Colonic mucosa (tissue), 4 donors: Measurements from ENCODE around the gene ASIC4. TPM values are rescaled to one million over a fixed set of nuclear protein-coding genes. Genes with fewer than 3 reads are reported as not detected.

Experiments used
- DNase-seq: peaks from one replicate; pipeline ENCODE4 v3.0.0-alpha.2; 2020
- H3K27ac ChIP-seq: fragments of 200-600 bp; one replicate; pipeline ENCODE4 v1.8.0; 2021
- H3K27me3 ChIP-seq: fragments of 200-600 bp; one replicate; pipeline ENCODE4 v1.8.0; 2021
- H3K36me3 ChIP-seq: fragments of 200-600 bp; one replicate; pipeline ENCODE4 v1.8.0; 2021
- H3K4me1 ChIP-seq: fragments of 200-600 bp; one replicate; pipeline ENCODE4 v1.8.0; 2021; ENCODE audit warnings: mild to moderate bottlenecking
- H3K4me3 ChIP-seq: fragments of 200-600 bp; one replicate; pipeline ENCODE4 v1.8.0; 2021
- H3K9ac ChIP-seq, 2 donors: one replicate each; pipeline ENCODE4 v1.7.0; 2013; ENCODE audit warnings: control low read depth in 2 of 2, low read depth in 2 of 2, low read length in 2 of 2
- H3K9me3 ChIP-seq: fragments of 200-600 bp; one replicate; pipeline ENCODE4 v1.8.0; 2021
- intact Hi-C: fragments of 100-400 bp; cut with DNase I; formaldehyde crosslinking; loops from one replicate; pipeline ENCODE4 v1.14.1; 2022
- total RNA-seq, 2 donors: library from RNA; stranded (reverse); fragmentation: NEBNext Ultra II Directional in 1 of 2; extraction: Animal tissue kit (Norgen Biotek cat#: 25700) in 1 of 2; gene quantifications; one replicate each; pipeline ENCODE4 v1.2.1, GENCODE V29; 2021
- TF ChIP-seq, protein P1 (sequence below): fragments of 200-600 bp; IDR thresholded peaks from one replicate; pipeline ENCODE4 v1.8.0; 2022; ENCODE audit warnings: antibody characterized with exemption, mild to moderate bottlenecking
- donor health status: healthy.
- donor health status: DM: no; HTN: no; CAD: no.
- donor health status: DM: no; HTN: no; CAD: no.

Gene ASIC4
- total RNA-seq, 2 donors from 2014 or later: 0.12 TPM; not detected in 1

DNA sequence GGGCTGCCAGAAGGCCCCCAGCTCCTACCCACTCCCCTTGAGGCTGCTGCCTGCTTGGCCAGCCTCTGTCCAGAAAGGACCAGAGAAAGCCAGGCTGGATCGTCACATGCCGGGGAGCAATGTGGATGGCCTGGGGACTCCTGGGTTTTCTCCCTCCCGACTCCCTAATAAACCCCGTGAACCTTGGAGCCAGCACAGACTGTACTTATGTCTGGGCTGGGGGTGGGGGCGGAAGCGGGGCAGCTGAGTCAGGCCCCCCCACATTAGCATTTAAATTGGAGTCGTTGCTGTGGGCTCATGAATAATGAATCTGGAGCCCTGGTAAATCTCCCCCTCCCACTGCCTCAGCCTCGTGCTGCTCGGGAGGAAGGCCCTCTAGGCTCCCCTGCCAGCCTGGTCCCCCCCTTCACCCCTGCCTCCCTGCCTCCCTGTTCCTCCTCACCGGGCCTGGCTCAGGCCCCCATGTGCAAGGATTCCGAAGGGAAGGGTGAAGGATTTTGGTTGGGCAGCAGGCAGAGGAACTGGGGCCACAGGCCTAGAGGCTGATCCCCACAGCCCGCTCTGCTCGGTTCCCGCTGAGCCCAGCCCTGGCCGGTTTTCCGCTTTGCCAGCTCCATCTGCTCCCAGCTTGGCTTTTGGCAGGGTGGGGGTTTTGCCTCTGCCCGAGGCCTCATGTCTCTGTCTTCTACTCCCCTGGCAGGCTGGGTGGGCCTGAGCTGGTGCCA is 7.3 kb upstream of the ASIC4 start:
- Histone ChIP-seq H3K4me3 (no peak overlapping the region), H3K4me1 (no peaks in the 10 kb centered on the region), H3K27ac (no peak overlapping the region), H3K9ac (no peak overlapping the region), H3K27me3 (peaks cover 14% of the 10 kb centered on the region), H3K36me3 (no peaks in the 10 kb centered on the region), H3K9me3 (no peaks in the 10 kb centered on the region)
- DNase-seq: no peak
- intact Hi-C loops: no loop called here
- TF ChIP-seq, protein P1, sequence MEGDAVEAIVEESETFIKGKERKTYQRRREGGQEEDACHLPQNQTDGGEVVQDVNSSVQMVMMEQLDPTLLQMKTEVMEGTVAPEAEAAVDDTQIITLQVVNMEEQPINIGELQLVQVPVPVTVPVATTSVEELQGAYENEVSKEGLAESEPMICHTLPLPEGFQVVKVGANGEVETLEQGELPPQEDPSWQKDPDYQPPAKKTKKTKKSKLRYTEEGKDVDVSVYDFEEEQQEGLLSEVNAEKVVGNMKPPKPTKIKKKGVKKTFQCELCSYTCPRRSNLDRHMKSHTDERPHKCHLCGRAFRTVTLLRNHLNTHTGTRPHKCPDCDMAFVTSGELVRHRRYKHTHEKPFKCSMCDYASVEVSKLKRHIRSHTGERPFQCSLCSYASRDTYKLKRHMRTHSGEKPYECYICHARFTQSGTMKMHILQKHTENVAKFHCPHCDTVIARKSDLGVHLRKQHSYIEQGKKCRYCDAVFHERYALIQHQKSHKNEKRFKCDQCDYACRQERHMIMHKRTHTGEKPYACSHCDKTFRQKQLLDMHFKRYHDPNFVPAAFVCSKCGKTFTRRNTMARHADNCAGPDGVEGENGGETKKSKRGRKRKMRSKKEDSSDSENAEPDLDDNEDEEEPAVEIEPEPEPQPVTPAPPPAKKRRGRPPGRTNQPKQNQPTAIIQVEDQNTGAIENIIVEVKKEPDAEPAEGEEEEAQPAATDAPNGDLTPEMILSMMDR: no peak

DNA sequence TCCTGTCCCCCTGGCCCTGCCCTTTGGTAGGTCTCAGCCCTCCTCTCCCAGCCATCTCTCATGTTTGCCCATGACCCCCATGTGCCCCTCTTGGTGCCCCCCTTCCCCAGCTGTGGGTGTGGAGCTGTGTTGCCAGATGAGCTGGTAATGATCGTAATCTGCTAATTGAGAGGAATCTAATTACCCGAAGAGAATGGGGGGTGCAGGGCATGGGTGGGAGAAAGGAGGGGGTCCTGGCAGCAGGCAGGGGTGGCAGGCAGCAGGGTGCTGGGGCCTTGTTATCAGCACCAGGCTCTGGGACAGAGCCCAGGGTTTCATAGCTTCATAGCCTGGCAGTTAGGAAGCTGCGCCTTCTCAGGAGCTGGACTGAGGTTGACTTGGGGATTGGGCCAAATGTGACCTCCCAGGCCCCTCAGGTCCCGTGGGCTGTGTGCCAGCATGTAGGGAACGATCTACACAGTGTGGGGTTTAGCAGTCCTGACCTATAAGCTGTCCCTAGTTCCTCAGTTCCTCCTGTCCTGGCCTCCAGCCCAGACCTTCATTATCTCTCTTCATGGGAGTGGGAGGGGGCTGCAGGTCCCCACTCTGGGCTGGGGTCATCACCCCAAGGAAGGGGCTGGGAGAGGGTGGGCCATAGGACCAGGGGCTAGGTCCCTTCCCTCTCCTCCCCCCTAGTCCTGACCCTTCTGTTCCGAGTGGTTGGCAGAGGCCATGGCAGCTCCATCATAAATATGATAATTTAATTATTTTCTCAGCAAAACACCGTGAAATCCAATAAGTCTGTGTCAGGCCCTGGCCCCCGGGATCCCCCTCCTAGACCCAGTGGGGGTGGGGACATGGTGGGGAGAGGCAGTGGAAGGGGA is 6.5 kb upstream of the ASIC4 start:
- peaks cover 22% of the 10 kb centered on the region for H3K27me3 ChIP-seq
- DNase-seq: no peak
- TF ChIP-seq, protein P1: no peak

DNA sequence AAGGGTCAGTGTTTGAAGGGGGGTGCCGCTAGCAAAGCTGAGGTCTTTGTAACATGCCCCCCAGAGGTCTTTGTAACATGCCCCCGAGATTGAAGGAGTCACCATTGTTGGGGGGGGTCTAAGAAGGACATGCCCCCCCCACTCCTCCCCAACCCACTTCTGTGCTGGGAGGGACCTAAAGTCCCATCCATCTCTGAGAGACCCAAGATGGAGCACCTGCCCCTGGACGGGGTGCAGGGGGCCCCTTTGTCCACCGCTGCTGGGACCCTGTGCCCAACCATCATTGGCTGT is 5.9 kb upstream of the ASIC4 start:
- Histone ChIP-seq H3K27me3 (peaks cover 28% of the 10 kb centered on the region), H3K36me3 (no peaks in the 10 kb centered on the region), H3K9ac (no peak overlapping the region), H3K4me1 (no peaks in the 10 kb centered on the region), H3K27ac (no peak overlapping the region), H3K9me3 (no peaks in the 10 kb centered on the region), H3K4me3 (no peak overlapping the region)
- TF ChIP-seq, protein P1: no peak
- intact Hi-C loops: no loop called here
- no peak for DNase-seq

More for the DNA sequence above, 6.5 kb upstream of the ASIC4 start:
- no peaks in the 10 kb centered on the region for H3K9me3 ChIP-seq
- H3K9ac ChIP-seq: no peak overlapping the region
- no peaks in the 10 kb centered on the region for H3K36me3 ChIP-seq
- H3K4me3 ChIP-seq: no peak overlapping the region
- H3K27ac ChIP-seq: no peak overlapping the region
- no peaks in the 10 kb centered on the region for H3K4me1 ChIP-seq
- intact Hi-C loops: no loop called here

DNA sequence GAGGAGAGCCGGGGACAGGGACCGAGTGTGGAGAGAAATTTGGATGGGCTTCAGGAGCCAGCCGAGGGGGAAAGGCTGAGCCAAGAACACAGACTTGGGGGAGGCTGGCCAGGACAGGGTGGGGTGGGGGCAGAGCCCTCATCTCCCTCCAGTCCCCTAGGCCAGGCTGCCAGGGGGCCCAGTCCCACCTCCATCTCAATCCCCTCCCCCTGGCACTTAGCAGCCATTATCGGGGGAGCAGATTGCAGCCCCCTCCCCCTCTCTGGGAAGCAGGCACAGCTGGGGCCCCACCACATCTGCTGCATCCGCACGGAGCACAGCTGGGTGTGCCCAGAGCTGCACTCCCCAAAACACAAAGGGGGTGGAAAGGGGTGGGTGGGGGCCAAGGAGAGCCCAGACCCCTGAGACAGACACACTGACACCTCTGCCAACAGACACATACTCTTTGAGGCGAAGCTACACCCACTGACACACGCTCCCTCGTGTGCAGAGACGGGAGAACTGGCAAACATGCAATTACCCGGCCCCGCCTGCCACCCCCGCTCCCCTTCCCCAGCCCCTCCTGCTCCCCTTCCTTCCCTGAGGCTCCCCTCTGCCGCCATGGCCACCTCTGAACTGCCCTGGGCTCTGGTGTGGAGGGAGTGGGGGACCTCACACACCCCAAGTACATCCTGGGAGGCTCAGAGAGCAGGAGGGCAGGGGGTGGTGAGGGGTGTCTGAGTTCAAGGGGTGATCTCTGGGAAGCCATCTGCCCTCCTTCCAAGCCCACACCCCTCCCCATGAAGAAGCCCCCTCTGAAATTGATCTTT is 5.1 kb upstream of the ASIC4 start:
- H3K27me3 ChIP-seq: peaks cover 36% of the 10 kb centered on the region
- H3K4me3 ChIP-seq: no peak overlapping the region
- H3K36me3 ChIP-seq: no peaks in the 10 kb centered on the region
- H3K4me1 ChIP-seq: no peaks in the 10 kb centered on the region
- no peak overlapping the region for H3K9ac ChIP-seq
- no peak overlapping the region for H3K27ac ChIP-seq
- intact Hi-C loops: no loop called here
- no peaks in the 10 kb centered on the region for H3K9me3 ChIP-seq
- TF ChIP-seq, protein P1: no peak
- no peak for DNase-seq

DNA sequence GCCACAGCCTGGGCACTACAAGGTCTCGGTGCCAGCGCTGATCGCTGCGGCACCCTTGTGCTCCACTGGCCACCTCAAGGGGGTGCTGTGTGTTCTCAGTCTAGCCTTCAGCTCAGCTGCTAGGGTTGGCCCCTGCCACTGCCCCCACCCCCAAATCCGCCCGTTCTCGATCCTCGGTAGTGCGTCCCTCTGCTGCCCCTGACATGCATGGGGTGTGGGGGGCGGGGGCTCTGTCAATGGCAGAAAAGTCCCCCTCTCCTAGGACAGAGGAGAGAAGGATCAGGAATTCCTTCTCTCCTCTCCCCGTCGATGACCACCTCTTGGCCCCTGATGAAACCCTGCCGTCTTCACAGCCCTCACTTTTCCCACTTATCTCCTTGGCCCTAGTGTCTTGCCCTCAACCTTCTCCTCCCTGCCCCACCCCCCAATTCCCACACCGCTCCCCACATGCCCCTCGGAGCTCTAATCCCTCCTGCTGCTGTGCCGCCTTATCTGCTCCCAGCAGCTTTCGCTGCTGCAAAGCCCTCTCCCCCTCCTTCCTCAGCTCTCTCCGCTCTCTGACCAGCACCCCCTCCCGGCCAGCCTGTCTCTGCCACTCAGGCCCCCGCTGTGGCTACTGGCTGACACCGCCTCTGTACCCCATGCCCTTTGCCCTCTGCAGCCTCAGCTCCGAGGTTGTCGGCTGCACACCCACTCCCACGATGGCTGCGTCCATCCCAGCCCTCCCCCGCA is 4.3 kb upstream of the ASIC4 start:
- Histone ChIP-seq H3K36me3 (no peaks in the 10 kb centered on the region), H3K4me3 (no peak overlapping the region), H3K27ac (no peak overlapping the region), H3K9ac (no peak overlapping the region), H3K4me1 (no peaks in the 10 kb centered on the region), H3K9me3 (no peaks in the 10 kb centered on the region), H3K27me3 (peaks cover 44% of the 10 kb centered on the region)
- TF ChIP-seq, protein P1: peak; percentile 43
- intact Hi-C loops: no loop called here
- peak; percentile 67 for DNase-seq
